DMS79 treated with DMSO at 0.1 percent for 48 hours (cell line): Measurements from ENCODE around the gene CAPN10.

Experiments
- DNase-seq: peaks from one replicate; lab custom pipeline; 2025; lab: John Stamatoyannopoulos, UW

The CAPN10 gene

DNA sequence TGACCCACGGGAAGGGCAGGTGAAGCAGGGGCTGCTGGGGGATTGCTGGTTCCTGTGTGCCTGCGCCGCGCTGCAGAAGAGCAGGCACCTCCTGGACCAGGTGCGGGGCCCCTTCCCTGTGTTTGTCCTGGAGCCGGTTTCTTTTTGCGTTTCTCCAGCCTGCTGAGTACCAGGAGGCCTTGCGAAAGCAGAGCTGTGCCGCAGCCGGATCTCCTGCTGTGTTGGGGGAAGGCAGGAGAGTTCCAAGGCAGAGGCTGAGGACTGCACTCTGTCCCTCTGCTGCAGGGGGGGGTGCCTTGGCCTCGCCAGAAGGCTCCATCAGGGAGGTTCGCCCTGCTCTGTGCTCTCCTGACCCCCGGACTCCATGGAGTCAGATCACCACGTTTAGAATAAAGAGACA, 2.8 kb downstream of the CAPN10 start:
- no peak for DNase-seq

GRCh38 chr2:240589850-240590525, 3.5 kb downstream of the CAPN10 start:
- DNase-seq, result no peak

GRCh38 chr2:240590681-240591111, 4.2 kb downstream of the CAPN10 start:
- DNase-seq, result no peak

- DNase-seq, result no peak
Observed at GRCh38 chr2:240591226-240591625, 4.7 kb downstream of the CAPN10 start.

- DNase-seq, result no peak
Observed at GRCh38 chr2:240591784-240592183, 5.2 kb downstream of the CAPN10 start.

DNA sequence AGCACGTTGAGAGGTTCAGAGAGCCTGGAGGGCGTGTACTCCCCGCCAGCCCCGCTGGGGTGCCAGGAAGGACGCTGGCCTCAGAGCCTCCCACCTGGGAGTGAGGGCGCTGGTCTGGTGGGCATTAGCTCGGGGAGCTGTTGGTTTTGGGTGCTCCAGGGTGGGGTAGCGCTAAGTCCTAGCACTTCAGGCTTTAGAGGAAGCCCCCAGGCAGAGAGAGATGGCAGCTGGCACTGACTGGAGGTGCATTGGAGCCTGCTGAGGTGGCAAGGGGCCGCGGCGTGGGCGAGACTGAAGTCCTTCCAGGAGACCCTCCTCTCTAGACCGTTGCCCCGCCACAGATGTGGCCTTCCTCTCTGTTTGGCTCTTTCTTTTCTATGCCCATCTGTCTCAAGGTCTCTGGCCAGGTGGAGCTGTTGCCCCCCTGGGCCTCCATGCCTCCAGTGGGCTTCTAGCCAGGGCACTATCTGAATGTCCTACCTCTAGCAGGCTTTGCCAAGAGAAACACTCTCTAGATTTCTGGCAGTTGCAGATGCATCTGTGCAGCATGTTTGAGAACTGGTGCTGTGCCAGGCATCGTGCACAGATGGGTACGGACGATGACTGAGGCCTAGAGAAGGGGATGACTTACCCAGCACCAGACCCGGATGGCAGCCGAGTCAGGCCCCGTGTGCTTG, 6.6 kb downstream of the CAPN10 start:
- DNase-seq, result no peak

DNA sequence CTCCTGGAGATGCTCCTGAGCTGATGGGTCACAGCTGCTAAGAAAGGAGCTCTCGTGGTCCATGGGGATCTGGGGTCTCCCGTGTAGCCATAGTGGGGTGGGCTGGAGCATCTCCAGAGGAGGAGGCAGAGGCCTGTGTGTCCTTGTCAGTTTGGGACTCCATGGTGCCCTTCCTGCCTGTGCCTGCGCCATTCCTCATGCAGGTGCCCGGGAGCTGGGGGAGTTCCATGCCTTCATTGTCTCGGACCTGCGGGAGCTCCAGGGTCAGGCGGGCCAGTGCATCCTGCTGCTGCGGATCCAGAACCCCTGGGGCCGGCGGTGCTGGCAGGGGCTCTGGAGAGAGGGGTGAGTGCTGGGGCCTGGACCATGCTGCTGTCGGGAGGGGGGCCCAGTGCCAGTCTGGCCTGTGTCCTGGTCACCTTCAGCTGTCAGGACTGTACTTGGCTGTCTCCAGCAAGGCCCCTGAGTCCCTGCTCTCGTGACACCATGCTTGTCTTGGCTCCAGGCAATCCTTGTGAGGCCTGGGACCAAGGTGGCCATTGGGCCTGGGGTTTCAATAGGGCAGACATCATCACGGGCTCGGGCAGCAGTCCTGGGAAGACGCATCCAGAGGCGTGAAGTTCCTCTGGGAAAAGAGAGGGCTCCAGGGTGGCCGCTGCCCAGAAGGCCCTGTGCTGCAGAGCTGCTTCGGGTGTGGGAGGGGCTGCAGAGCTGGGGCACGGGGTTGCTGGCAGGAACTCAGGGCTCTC, 7.3 kb downstream of the CAPN10 start:
- DNase-seq, result no peak

- DNase-seq, result no peak
Observed at GRCh38 chr2:240594511-240595380, 8.2 kb downstream of the CAPN10 start.

DNA sequence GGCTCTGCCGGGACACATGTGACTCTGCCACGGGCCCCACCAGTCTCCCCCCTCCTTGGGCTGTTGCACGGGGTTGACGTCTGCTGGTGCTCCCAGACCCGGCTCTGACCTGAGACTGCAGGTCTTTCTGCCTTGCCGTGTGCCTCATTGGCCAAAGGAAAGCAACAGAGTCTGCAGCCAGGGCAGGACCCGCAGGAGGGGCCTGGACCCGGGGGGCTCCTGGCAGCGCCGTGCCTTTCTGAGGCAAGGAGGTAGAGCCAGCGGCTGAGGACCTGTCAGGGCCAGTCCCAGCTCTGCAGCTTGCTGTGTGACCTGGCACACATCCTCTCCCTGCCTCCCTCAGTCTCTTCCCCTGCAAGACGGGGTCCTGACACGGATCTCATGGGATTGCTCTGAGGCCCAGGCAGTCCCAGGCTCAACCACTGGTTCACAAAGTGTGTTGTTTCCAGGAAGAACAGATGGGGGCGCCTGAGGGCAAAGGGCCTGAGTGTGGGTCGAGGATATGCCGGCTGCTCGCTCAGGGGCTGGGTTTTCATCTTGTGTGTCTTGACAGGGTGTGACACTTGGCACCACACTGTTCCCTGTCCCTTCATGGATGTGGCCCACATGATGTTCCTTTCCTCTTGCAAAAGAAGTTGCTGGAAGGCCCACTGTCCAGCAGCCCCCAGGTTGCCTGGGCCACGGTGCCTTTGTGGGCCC, 9.0 kb downstream of the CAPN10 start:
- no peak for DNase-seq

- no peak for DNase-seq
Observed at GRCh38 chr2:240596080-240596460, 9.5 kb downstream of the CAPN10 start.

DNA sequence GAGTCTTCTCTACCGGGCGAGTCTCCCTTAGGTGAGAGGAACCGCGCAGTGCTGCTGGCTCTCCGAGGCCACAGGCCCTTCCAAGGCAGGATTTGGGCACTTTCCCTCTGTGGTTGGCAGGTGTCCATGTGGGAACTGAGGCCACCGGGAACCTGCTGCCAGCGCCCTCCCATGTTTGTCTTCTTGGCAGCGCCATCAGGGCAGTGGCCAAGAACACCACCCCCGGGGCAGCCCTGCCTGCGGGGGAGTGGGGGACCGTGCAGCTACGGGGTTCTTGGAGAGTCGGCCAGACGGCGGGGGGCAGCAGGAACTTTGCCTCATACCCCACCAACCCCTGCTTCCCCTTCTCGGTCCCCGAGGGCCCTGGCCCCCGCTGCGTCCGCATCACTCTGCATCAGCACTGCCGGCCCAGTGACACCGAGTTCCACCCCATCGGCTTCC, 10.0 kb downstream of the CAPN10 start:
- no peak for DNase-seq

- no peak for DNase-seq
Observed at GRCh38 chr2:240597054-240597418, 10.5 kb downstream of the CAPN10 start.

- no peak for DNase-seq
Observed at GRCh38 chr2:240597419-240598181, 11.1 kb downstream of the CAPN10 start.

GRCh38 chr2:240598311-240598911, 11.9 kb downstream of the CAPN10 start:
- DNase-seq, result no peak

- DNase-seq, result no peak
Observed at GRCh38 chr2:240599141-240599583, 12.6 kb downstream of the CAPN10 start.

- DNase-seq, result no peak
Observed at GRCh38 chr2:240600451-240600961, 14.0 kb downstream of the CAPN10 start.

- DNase-seq, result no peak
Observed at GRCh38 chr2:240601061-240601830, 14.7 kb downstream of the CAPN10 start.

DNA sequence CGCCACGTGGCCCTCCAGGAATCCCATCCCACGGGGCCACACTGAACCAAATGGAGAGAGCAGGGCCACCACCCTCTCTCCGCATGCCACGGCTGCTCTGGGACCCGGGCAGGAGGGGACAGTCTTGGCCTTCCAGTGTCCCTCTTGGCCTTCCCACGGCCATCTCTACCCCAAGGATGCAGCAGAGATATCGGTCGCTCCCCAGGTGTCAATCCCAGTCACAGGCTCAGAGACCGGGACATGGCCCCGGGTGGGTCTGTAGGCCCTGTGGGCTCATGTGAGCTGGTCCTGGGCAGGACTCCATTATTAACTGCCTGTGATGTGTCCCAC, 15.3 kb downstream of the CAPN10 start:
- DNase-seq, result no peak

DNA sequence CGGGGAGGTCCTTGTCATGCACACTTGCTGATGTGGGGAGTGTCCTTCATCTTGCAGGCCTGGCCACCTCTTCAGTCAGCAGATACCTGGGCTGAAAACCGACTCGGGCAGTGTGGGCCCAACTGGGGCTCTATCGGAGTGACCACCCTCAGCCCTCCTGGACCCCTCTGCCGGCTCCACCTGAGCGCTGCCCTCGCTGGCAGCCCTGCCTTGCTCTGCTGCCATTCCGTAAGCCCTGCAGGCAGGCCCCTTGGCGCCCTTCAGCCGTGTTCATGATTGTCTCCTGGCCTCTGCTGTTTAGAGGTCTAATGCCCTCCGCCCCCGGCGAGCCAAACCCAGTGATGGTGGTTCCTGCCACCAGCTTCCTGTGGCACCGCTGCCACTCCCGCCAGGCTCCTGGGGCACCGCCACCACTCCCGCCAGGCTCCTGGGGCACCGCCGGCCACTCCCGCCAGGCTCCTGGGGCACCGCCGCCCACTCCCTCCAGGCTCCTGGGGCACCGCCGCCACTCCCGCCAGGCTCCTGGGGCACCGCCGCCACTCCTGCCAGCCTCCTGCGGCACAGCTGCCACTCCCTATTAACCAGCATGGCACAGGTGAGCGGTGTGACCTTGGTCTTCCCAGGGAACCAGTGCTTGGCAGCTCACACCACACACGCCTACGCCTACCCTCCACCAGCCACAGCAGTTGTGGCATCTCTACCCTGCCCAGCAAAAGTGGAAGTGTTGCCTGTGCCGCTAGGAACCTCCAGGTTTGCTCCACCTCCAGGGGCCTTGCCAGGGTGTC, 15.9 kb downstream of the CAPN10 start:
- DNase-seq, result no peak
